GM12873 (cell line): ENCODE data around the gene TRAF6.

ENCODE experiments used
- CTCF ChIP-seq: IDR thresholded peaks from 2 replicates; pipeline ENCODE4 v1.5.1; 2012; ENCODE audit warnings: low read depth, mild to moderate bottlenecking, moderate library complexity, low read length, control low read depth; ENCODE audit not compliant: insufficient read depth; ENCODE audit errors: missing control alignments

TRAF6 gene

GRCh38 chr11:36463781-36464180 lies 46.3 kb downstream of the TRAF6 start:
- TF ChIP-seq CTCF = no peak

GRCh38 chr11:36462321-36462720 lies 47.8 kb downstream of the TRAF6 start:
- TF ChIP-seq CTCF = no peak

- TF ChIP-seq CTCF = no peak
Measured at GRCh38 chr11:36460220-36460619, 49.9 kb downstream of the TRAF6 start.

- TF ChIP-seq CTCF = no peak
Measured at GRCh38 chr11:36459046-36459445, 51.0 kb downstream of the TRAF6 start.

GRCh38 chr11:36458129-36458915 lies 51.8 kb downstream of the TRAF6 start:
- no peak for TF ChIP-seq CTCF

- TF ChIP-seq CTCF = no peak
Measured at GRCh38 chr11:36456156-36456555, 53.9 kb downstream of the TRAF6 start.

- no peak for TF ChIP-seq CTCF
Measured at GRCh38 chr11:36455658-36456111, 54.4 kb downstream of the TRAF6 start.
